ENCODE data around the gene NPHS1. TPM values are rescaled to one million over a fixed set of nuclear protein-coding genes. Genes with fewer than 3 reads are reported as not detected.

Gene NPHS1
- total RNA-seq, 4 donors from 2014 or later = not detected

DNA sequence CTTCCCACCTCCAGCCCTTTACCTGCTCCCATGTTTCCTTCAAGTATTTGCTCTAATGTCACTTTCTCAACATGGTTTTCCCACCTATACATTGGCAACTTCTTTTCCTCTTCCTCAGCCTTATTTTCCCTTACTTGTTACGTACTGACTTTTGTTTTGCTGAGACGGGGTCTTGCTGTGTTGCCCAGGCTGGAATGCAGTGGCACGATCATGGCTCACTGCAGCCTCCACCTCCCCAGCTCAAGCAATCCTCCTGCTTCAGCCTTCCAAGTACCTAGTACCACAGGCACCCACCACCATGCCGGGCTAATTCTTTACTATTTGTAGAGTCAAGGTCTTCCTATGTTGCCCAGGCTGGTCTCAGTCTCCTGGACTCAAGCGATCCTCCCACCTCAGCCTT lies 44.7 kb downstream of the NPHS1 start:
- DNase-seq (ENCODE audit: extremely low spot score) = no peak
- Histone ChIP-seq H3K9me3 (no peaks in the 10 kb centered on the region), H3K27me3 (peaks cover 0 to 69% (median 0%) of the 10 kb centered on the region in 4 donors), H3K4me1 (no peaks in the 10 kb centered on the region), H3K36me3 (no peaks in the 10 kb centered on the region), H3K27ac (replicated peaks in 1 of 4) (no peak overlapping the region), H3K4me3 (no peak overlapping the region)
- intact Hi-C loops (cut with DNase I) = no loop called here
- 91% methylated on average over 5 of the region's 5 CpGs for WGBS
- TF ChIP-seq, protein P1, sequence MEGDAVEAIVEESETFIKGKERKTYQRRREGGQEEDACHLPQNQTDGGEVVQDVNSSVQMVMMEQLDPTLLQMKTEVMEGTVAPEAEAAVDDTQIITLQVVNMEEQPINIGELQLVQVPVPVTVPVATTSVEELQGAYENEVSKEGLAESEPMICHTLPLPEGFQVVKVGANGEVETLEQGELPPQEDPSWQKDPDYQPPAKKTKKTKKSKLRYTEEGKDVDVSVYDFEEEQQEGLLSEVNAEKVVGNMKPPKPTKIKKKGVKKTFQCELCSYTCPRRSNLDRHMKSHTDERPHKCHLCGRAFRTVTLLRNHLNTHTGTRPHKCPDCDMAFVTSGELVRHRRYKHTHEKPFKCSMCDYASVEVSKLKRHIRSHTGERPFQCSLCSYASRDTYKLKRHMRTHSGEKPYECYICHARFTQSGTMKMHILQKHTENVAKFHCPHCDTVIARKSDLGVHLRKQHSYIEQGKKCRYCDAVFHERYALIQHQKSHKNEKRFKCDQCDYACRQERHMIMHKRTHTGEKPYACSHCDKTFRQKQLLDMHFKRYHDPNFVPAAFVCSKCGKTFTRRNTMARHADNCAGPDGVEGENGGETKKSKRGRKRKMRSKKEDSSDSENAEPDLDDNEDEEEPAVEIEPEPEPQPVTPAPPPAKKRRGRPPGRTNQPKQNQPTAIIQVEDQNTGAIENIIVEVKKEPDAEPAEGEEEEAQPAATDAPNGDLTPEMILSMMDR (IDR thresholded peaks at IDR 0.05) = no peak
- TF ChIP-seq POLR2A (IDR thresholded peaks at IDR 0.05; ENCODE audit: low read depth) (no peak), EP300 (IDR thresholded peaks at IDR 0.05) (no peak), POLR2AphosphoS5 (IDR thresholded peaks at IDR 0.05) (no peak)

DNA sequence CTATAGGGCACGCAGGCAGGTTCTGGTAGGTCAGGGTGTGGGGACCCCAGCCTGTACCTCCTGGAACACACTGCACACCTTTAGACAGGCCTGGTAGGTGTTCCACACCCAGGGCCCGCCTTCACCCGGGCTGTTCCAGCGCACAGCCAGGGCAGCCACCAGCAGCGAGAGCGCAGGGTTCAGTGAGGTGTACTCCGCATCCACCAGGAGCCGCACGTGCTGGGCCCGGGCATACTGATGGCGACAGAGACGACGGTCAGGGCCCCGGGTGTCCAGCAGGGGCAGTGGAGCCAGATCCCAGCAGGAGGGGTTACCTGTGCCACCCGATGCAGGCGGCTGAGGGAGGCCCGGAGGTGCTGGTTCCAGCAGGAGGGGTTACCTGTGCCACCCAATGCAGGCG lies 45.7 kb downstream of the NPHS1 start:
- Histone ChIP-seq H3K36me3 (no peaks in the 10 kb centered on the region), H3K9me3 (no peaks in the 10 kb centered on the region), H3K4me1 (no peaks in the 10 kb centered on the region), H3K27ac (replicated peaks in 1 of 4) (no peak overlapping the region), H3K4me3 (no peak overlapping the region), H3K27me3 (peaks cover 0 to 63% (median 0%) of the 10 kb centered on the region in 4 donors)
- 88% methylated on average over 5 of the region's 18 CpGs for WGBS
- TF ChIP-seq POLR2AphosphoS5 (IDR thresholded peaks at IDR 0.05) (no peak), EP300 (IDR thresholded peaks at IDR 0.05) (no peak), POLR2A (IDR thresholded peaks at IDR 0.05; ENCODE audit: low read depth) (no peak)
- TF ChIP-seq, protein P1 (IDR thresholded peaks at IDR 0.05) = no peak
- intact Hi-C loops (cut with DNase I) = no loop called here
- no peak for DNase-seq (ENCODE audit: extremely low spot score)

DNA sequence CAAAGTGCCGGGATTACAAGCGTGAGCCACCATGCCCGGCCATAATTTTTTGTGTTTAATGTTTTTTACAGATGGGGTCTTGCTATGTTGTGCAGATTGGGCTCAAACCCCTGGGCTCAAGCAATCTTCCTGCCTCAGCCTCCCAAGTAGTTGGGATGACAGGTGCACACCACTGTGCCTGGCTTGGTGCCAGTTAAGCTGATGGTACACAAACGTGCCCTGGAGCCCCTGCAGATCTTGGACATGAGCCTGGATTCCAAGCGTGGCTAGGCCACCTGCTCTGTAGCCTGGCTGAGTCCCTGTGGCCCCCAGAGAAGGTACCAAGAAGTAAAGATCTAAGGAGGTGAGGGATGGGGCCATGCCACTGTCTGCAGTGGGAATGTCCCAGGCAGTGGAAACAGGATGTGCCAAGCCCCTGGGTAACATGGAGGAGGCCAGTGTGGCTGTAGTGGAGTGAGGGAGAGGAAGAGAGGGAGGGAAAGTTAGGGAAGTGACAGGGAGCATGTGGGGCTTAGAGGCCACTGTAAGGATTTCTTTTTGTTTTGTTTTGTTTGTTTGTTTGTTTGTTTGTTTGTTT lies 46.7 kb downstream of the NPHS1 start:
- DNase-seq (ENCODE audit: extremely low spot score) = no peak
- WGBS = 60% methylated on average over 4 of the region's 5 CpGs

DNA sequence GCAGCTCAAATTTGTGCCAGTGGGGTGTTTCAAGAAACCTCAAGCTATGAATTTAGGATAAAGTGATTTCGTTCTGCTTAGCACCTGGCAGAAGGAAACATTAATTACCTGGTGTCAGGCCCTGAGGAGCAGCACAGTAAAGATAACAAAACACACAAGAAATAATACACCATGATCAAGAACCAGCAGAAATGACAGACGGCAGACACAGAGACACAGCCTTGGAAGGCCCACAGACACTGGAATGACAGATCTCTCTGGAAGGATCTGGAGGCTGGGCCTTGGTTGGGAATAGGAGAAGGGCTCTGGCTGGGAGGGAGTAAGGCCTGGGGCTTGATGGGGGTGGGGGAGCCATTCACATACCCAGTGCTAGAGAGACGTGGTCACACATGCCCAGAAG lies 50.5 kb downstream of the NPHS1 start:
- H3K4me1 ChIP-seq = peaks cover 0 to 10% (median 4%) of the 10 kb centered on the region in 4 donors
- H3K27ac ChIP-seq (replicated peaks in 1 of 4) = no peak overlapping the region
- H3K36me3 ChIP-seq = no peaks in the 10 kb centered on the region
- intact Hi-C loops (cut with DNase I) = no loop called here
- H3K27me3 ChIP-seq = peaks cover 0 to 70% (median 7%) of the 10 kb centered on the region in 4 donors
- no peak for TF ChIP-seq POLR2AphosphoS5 (IDR thresholded peaks at IDR 0.05)
- TF ChIP-seq, protein P1 (IDR thresholded peaks at IDR 0.05) = no peak
- no peak for TF ChIP-seq POLR2A (IDR thresholded peaks at IDR 0.05; ENCODE audit: low read depth)
- TF ChIP-seq EP300 (IDR thresholded peaks at IDR 0.05) = no peak
- H3K9me3 ChIP-seq = no peaks in the 10 kb centered on the region
- 53% methylated on average over 3 of the region's 3 CpGs for WGBS
- no peak overlapping the region for H3K4me3 ChIP-seq
- DNase-seq (ENCODE audit: extremely low spot score) = no peak

More for the DNA sequence above, 46.7 kb downstream of the NPHS1 start:
- Histone ChIP-seq H3K9me3 (no peaks in the 10 kb centered on the region), H3K4me3 (no peak overlapping the region), H3K36me3 (no peaks in the 10 kb centered on the region), H3K27me3 (peaks cover 0 to 65% (median 0%) of the 10 kb centered on the region in 4 donors), H3K4me1 (no peaks in the 10 kb centered on the region), H3K27ac (replicated peaks in 1 of 4) (no peak overlapping the region)
- intact Hi-C loops (cut with DNase I) = no loop called here
- TF ChIP-seq, protein P1 (IDR thresholded peaks at IDR 0.05) = no peak
- TF ChIP-seq POLR2A (IDR thresholded peaks at IDR 0.05; ENCODE audit: low read depth) = no peak
- no peak for TF ChIP-seq EP300 (IDR thresholded peaks at IDR 0.05)
- TF ChIP-seq POLR2AphosphoS5 (IDR thresholded peaks at IDR 0.05) = no peak

DNA sequence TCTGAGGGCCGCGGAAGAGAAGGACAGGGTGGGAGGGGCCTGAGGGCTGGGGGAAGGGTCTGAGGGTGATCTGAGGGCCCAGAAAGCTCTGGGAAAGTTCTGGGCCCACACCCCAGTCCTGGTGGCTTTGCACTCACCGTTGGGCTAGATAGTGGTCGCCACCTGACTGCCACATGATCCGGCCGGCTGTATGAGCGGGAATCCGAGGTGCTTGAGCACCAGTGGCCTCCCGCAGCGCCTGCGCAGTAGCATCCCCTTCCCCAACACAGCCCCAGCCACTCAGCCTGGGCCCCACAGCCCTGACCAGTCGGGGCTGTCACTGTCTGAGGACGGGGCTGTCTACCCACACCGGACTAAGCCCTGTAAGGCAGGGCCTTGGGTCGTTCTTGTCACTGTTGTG lies 54.6 kb downstream of the NPHS1 start:
- 7% methylated on average over 14 of the region's 15 CpGs for WGBS
- H3K9me3 ChIP-seq = no peaks in the 10 kb centered on the region
- intact Hi-C loops (cut with DNase I) = no loop called here
- H3K36me3 ChIP-seq = no peaks in the 10 kb centered on the region
- H3K27me3 ChIP-seq = peaks cover 0 to 70% (median 7%) of the 10 kb centered on the region in 4 donors
- H3K4me3 ChIP-seq = peak overlapping the region in 1 of 4 donors; percentile 14
- peaks cover 0 to 10% (median 4%) of the 10 kb centered on the region in 4 donors for H3K4me1 ChIP-seq
- no peak overlapping the region for H3K27ac ChIP-seq (replicated peaks in 1 of 4)
- no peak for TF ChIP-seq POLR2A (IDR thresholded peaks at IDR 0.05; ENCODE audit: low read depth)
- TF ChIP-seq, protein P1 (IDR thresholded peaks at IDR 0.05) = no peak
- no peak for TF ChIP-seq POLR2AphosphoS5 (IDR thresholded peaks at IDR 0.05)
- TF ChIP-seq EP300 (IDR thresholded peaks at IDR 0.05) = no peak
- DNase-seq (ENCODE audit: extremely low spot score) = no peak
